NT2/D1 (cell line): Measurements from ENCODE around the gene RUFY4.

Experiments used
- SUZ12 ChIP-seq: IDR thresholded peaks from 2 replicates; pipeline ENCODE4 v1.6.1; 2011; ENCODE audit not compliant: insufficient read length, insufficient read depth; ENCODE audit errors: extremely low read depth
- ZNF274 ChIP-seq: IDR thresholded peaks from 2 replicates; pipeline ENCODE4 v1.6.1; 2011; ENCODE audit warnings: mild to moderate bottlenecking, low read depth, low read length

DNA sequence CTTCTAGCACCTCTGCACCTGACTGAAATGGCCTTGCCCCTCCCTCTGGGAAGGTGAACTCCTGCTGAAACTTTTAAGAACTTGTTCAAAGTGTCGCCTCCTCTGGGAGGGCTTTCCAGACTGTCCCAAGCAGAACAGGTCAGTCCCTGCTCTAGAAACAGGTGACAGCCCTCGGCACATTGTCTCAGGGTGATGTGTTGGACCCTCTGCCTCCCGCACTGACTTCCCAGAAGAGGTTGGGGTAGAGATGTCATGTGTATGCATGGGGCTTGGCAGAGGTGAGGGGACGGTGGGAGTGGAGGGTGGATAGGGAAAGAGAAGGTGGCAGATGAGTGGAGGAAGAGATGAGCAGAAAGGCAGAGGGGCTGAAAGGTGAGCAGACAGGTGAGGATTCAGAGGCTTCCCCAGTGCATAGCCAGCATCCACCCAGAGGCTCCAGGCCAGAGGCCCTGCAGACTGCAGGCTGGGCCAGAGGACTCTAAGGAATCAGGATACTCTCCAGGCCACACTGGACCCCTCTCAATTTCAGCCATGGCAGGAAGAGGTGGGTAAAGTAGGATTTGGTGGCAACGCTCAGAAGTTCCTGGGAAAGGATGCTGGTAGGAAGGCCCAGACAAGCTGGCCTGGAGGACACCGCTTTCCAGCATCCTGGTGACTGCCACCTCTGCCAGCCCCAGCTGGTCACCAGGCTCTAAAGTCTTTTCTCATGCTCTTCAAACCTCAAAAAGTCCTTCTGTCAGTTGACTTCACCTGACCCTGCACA lies 41.4 kb upstream of the RUFY4 start:
- TF ChIP-seq SUZ12 (no peak), ZNF274 (no peak)
